IMR-90 (cell line): ENCODE measurements around the gene CRY2. TPM values are rescaled to one million over a fixed set of nuclear protein-coding genes. Genes with fewer than 3 reads are reported as not detected.

Experiments
- ATAC-seq: fragments of 200-7000 bp; cut with Tn5 transposase; 2 replicates; pipeline ENCODE4 v1.9.1; 2020; ENCODE audit warnings: low read depth, mild to moderate bottlenecking, moderate library complexity
- BruUV-seq: library from RNA; stranded (reverse); fragments of 400-500 nt; replicated peaks from 2 replicates; lab custom pipeline; 2021; lab: Mats Ljungman, UMichigan
- CTCF ChIA-PET: fragments of 300-600 bp; formaldehyde crosslinking; extraction: SDS; loops from one replicate; lab custom pipeline; 2021; ENCODE audit warnings: antibody characterized with exemption; lab: Yijun Ruan, JAX
- POLR2A ChIA-PET: fragments of 300-600 bp; sonication (Branson Sonifier 250); formaldehyde crosslinking; loops from one replicate; lab custom pipeline; 2022; ENCODE audit warnings: antibody characterized with exemption; ENCODE audit not compliant: unreplicated experiment; lab: Charles Lee
- DNase-seq: peaks from one replicate; pipeline ENCODE4 v3.0.0; 2013
- H2AFZ ChIP-seq: replicated peaks from 2 replicates; pipeline ENCODE3; 2013; ENCODE audit warnings: low read length, mild to moderate bottlenecking; ENCODE audit not compliant: poor library complexity
- H2AK5ac ChIP-seq: 2 replicates; pipeline ENCODE4 v1.6.1; 2013; ENCODE audit warnings: low read depth, low read length, inconsistent platforms
- H2AK9ac ChIP-seq: replicated peaks from 2 replicates; pipeline ENCODE3; 2013; ENCODE audit warnings: mild to moderate bottlenecking, low read depth, low read length, moderate library complexity; ENCODE audit not compliant: poor library complexity
- H2BK120ac ChIP-seq: 2 replicates; pipeline ENCODE4 v1.6.1; 2013; ENCODE audit warnings: low read depth, low read length, inconsistent platforms
- H2BK15ac ChIP-seq: 3 replicates; pipeline ENCODE4 v1.6.1; 2013; ENCODE audit warnings: low read depth, low read length, inconsistent platforms
- H2BK20ac ChIP-seq: 2 replicates; pipeline ENCODE4 v1.6.1; 2013; ENCODE audit warnings: low read depth, mild to moderate bottlenecking, inconsistent platforms, low read length, moderate library complexity
- H2BK5ac ChIP-seq: 2 replicates; pipeline ENCODE4 v1.6.1; 2013; ENCODE audit warnings: mild to moderate bottlenecking, low read depth, low read length, inconsistent platforms; ENCODE audit not compliant: poor library complexity, severe bottlenecking
- H3K14ac ChIP-seq: replicated peaks from 2 replicates; pipeline ENCODE4 v1.6.1; 2013; ENCODE audit warnings: low read depth, low read length, inconsistent platforms
- H3K18ac ChIP-seq: 2 replicates; pipeline ENCODE4 v1.6.1; 2013; ENCODE audit warnings: low read depth, low read length, control low read depth
- H3K23ac ChIP-seq: 2 replicates; pipeline ENCODE4 v1.6.1; 2013; ENCODE audit warnings: low read depth, low read length, inconsistent platforms
- H3K27ac ChIP-seq: 2 replicates; pipeline ENCODE4 v1.5.1; 2013; ENCODE audit warnings: mild to moderate bottlenecking, control low read depth, low read length; ENCODE audit not compliant: insufficient read depth
- H3K27me3 ChIP-seq: 2 replicates; pipeline ENCODE4 v1.6.1; 2013; ENCODE audit warnings: low read length; ENCODE audit not compliant: control insufficient read depth, insufficient read depth
- H3K36me3 ChIP-seq: 2 replicates; pipeline ENCODE4 v1.6.1; 2013; ENCODE audit warnings: low read length, mixed read lengths; ENCODE audit not compliant: control insufficient read depth, insufficient read depth
- H3K4ac ChIP-seq: 2 replicates; pipeline ENCODE4 v1.6.1; 2013; ENCODE audit warnings: low read depth, low read length, inconsistent platforms
- H3K4me1 ChIP-seq: 2 replicates; pipeline ENCODE4 v1.6.1; 2013; ENCODE audit warnings: low read length, mixed read lengths; ENCODE audit not compliant: control insufficient read depth, insufficient read depth
- H3K4me2 ChIP-seq: 2 replicates; pipeline ENCODE4 v1.6.1; 2013; ENCODE audit warnings: low read depth, mild to moderate bottlenecking, control low read depth, low read length, moderate library complexity
- H3K4me3 ChIP-seq: 2 replicates; pipeline ENCODE4 v1.5.1; 2013; ENCODE audit warnings: low read depth, mild to moderate bottlenecking, control low read depth, low read length, moderate library complexity; ENCODE audit not compliant: insufficient read depth
- H3K56ac ChIP-seq: 2 replicates; pipeline ENCODE4 v1.6.1; 2013; ENCODE audit warnings: low read length, inconsistent platforms; ENCODE audit not compliant: insufficient read depth; ENCODE audit errors: extremely low read depth
- H3K79me1 ChIP-seq, 2 experiments: 2 replicates each; pipeline ENCODE4 v1.6.1; 2013; ENCODE audit warnings: low read length in 2 of 2, inconsistent platforms in 1 of 2, low read depth in 1 of 2
- H3K9ac ChIP-seq: 2 replicates; pipeline ENCODE4 v1.6.1; 2013; ENCODE audit warnings: low read depth, low read length, control low read depth
- H3K9me1 ChIP-seq: 2 replicates; pipeline ENCODE4 v1.6.1; 2013; ENCODE audit warnings: low read length, inconsistent platforms; ENCODE audit not compliant: insufficient read depth
- H3K9me3 ChIP-seq: 2 replicates; pipeline ENCODE4 v1.6.1; 2013; ENCODE audit warnings: low read length; ENCODE audit not compliant: control insufficient read depth, insufficient read depth
- H4K20me1 ChIP-seq: 2 replicates; pipeline ENCODE4 v1.6.1; 2013; ENCODE audit warnings: low read length, inconsistent platforms; ENCODE audit not compliant: insufficient read depth
- H4K5ac ChIP-seq: 2 replicates; pipeline ENCODE4 v1.6.1; 2013; ENCODE audit warnings: mild to moderate bottlenecking, low read depth, low read length, control low read depth
- H4K8ac ChIP-seq, 2 experiments: 2 replicates each; pipeline ENCODE4 v1.6.1; 2013; ENCODE audit warnings: low read depth in 2 of 2, low read length in 2 of 2, control low read depth in 1 of 2, inconsistent platforms in 1 of 2
- H4K91ac ChIP-seq: 2 replicates; pipeline ENCODE4 v1.6.1; 2013; ENCODE audit warnings: low read depth, low read length, inconsistent platforms; ENCODE audit not compliant: insufficient read depth
- CHD1 ChIP-seq: IDR thresholded peaks from 2 replicates; pipeline ENCODE4 v1.6.1; 2012; ENCODE audit warnings: low read depth, low read length, improper control_type of control experiment
- FOS ChIP-seq: fragments of 150-350 bp; IDR thresholded peaks from 2 replicates; pipeline ENCODE4 v1.6.1; 2016; ENCODE audit warnings: low read depth, low read length
- RCOR1 ChIP-seq: IDR thresholded peaks from 2 replicates; pipeline ENCODE4 v1.6.1; 2012; ENCODE audit warnings: mild to moderate bottlenecking, low read length, improper control_type of control experiment; ENCODE audit not compliant: insufficient replicate concordance
- RFX5 ChIP-seq: IDR thresholded peaks from 2 replicates; pipeline ENCODE4 v1.8.0; 2012; ENCODE audit warnings: low read depth, mild to moderate bottlenecking, low read length, moderate library complexity
- SMC3 ChIP-seq: fragments of 150-350 bp; IDR thresholded peaks from 2 replicates; pipeline ENCODE4 v1.6.1; 2016; ENCODE audit warnings: low read depth, mild to moderate bottlenecking, antibody characterized with exemption, low read length, moderate library complexity
- WGBS, 2 experiments: methylation state at CpG; one replicate each; pipeline versions ENCODE4 v1.1.5 to v1.1.7; 2013; ENCODE audit warnings: missing lambda C conversion rate in 2 of 2; ENCODE audit not compliant: insufficient read length in 1 of 2; ENCODE audit errors: extremely low coverage in 2 of 2; 5-methylcytosine and 5-hydroxymethylcytosine counted together
- dilution Hi-C: fragments of 300-500 bp; cut with HindIII; formaldehyde crosslinking; loops from one replicate; pipeline ENCODE4 v1.14.3; 2018; ENCODE audit warnings: low sequenced_read_pairs; ENCODE audit not compliant: unreplicated experiment
- in situ Hi-C: fragments of 300-500 bp; cut with MboI; formaldehyde crosslinking; loops from 3 replicates; pipeline ENCODE4 v1.14.3; 2019; ENCODE audit warnings: low sequenced_read_pairs, inconsistent platforms, mixed read lengths
- intact Hi-C: fragments of 100-400 bp; cut with micrococcal nuclease; formaldehyde crosslinking; loops from 2 replicates; pipeline ENCODE4 v1.10.0; 2022
- polyA plus RNA-seq, 3 experiments: library from polyadenylated mRNA; depleted of rRNA; stranded (reverse); fragments of >200 nt; gene quantifications; 2 replicates each; pipeline ENCODE4 v1.2.3, GENCODE V29; 2012; ENCODE audit warnings: low replicate concordance in 1 of 3
- total RNA-seq: library from RNA; depleted of rRNA; stranded (reverse); fragments of >200 nt; gene quantifications from 2 replicates; pipeline ENCODE4 v1.2.3, GENCODE V29; 2012

Gene CRY2
- total and polyA plus RNA-seq, 2 of the 4 experiments (the other 2 are of a cell fraction): 12.2 to 13.1 TPM

- Histone ChIP-seq H3K27me3 (no peaks in the 10 kb centered on the region; the same call in 1 of the 2 replicates), H4K20me1 (no peaks in the 10 kb centered on the region; the same call in 1 of the 2 replicates), H3K4me1 (peaks cover 7% of the 10 kb centered on the region; the same call in 1 of the 2 replicates), H2BK20ac (no peak overlapping the region), H2AK9ac (no peak overlapping the region), H2BK5ac (no peak overlapping the region), H3K9ac (no peak overlapping the region), H2BK120ac (no peak overlapping the region), H3K79me1 (no peaks in the 10 kb centered on the region), H4K8ac (no peak overlapping the region), H4K91ac (no peak overlapping the region), H2BK15ac (no peak overlapping the region), H3K23ac (no peak overlapping the region), H3K4me2 (no peak overlapping the region), H4K5ac (no peak overlapping the region), H3K27ac (no peak overlapping the region), H3K18ac (no peak overlapping the region), H3K4me3 (no peak overlapping the region), H3K9me3 (0 out of 2 replicates have a peak, but pooled peaks cover 2% of the 10 kb centered on the region), H2AFZ (no peak overlapping the region), H3K56ac (no peak overlapping the region), H3K36me3 (no peaks in the 10 kb centered on the region), H3K9me1 (no peaks in the 10 kb centered on the region; the same call in 1 of the 2 replicates), H3K14ac (no peak overlapping the region), H3K4ac (no peak overlapping the region), H2AK5ac (no peak overlapping the region)
- no peak for ATAC-seq
- in situ Hi-C loops: loop anchor here (25.0 kb wide), 1 partner anchor 1257 kb away; the partner anchor contains the start of gene CD82
- no peak for DNase-seq
- no peak for TF ChIP-seq SMC3
- no peak for TF ChIP-seq FOS
- TF ChIP-seq RFX5: no peak
- TF ChIP-seq RCOR1: no peak
- no peak for TF ChIP-seq CHD1
- ChIA-PET CTCF (no interaction called here), POLR2A (no interaction called here)
- intact Hi-C loops: no loop called here
- no TSS peak for BruUV-seq
- dilution Hi-C loops: no loop called here
- no CpG with 5 or more reads among the region's 6 CpGs for WGBS, 2 experiments
Measured at GRCh38 chr11:45818961-45819605, 28.2 kb upstream of the CRY2 start.
